Erythroblast (primary cell): ENCODE measurements around the gene TMEM26.

Experiments used
- GATA1 ChIP-seq: IDR thresholded peaks from 2 replicates; pipeline ENCODE4 v1.6.1; 2011; ENCODE audit warnings: low read depth, mild to moderate bottlenecking, control low read depth, low read length, moderate library complexity
- POLR2A ChIP-seq: IDR thresholded peaks from 2 replicates; pipeline ENCODE4 v1.6.1; 2011; ENCODE audit warnings: mild to moderate bottlenecking, low read length

GRCh38 chr10:61476529-61476928 lies 23.3 kb upstream of the TMEM26 start:
- no peak for TF ChIP-seq POLR2A
- no peak for TF ChIP-seq GATA1
